BLaER1 treated with 17β-estradiol and CSF1 and Interleukin-3, amounts not matched to agents 10 nM and 100 nM (cell line): Measurements from ENCODE around the gene ZDHHC16.

Source experiments
- H3K27ac ChIP-seq, 11 experiments: shearing (Covaris generic); formaldehyde crosslinking; 2 replicates each; pipeline ENCODE4 v1.8.1; 2022
- H3K27me3 ChIP-seq, 11 experiments: shearing (Covaris generic); formaldehyde crosslinking; 2 replicates each; pipeline ENCODE4 v1.8.1; 2022
- H3K36me3 ChIP-seq, 11 experiments: shearing (Covaris generic); formaldehyde crosslinking; 2 replicates each; pipeline ENCODE4 v1.8.1; 2022
- H3K4me1 ChIP-seq, 10 experiments: shearing (Covaris generic); formaldehyde crosslinking; 2 replicates each; pipeline ENCODE4 v1.8.1; 2022
- H3K4me2 ChIP-seq, 11 experiments: shearing (Covaris generic); formaldehyde crosslinking; 2 replicates each; pipeline ENCODE4 v1.8.1; 2022
- H3K4me3 ChIP-seq, 10 experiments: shearing (Covaris generic); formaldehyde crosslinking; 2 replicates each; pipeline ENCODE4 v1.8.1; 2022
- H3K9ac ChIP-seq, 11 experiments: shearing (Covaris generic); formaldehyde crosslinking; 2 replicates each; pipeline ENCODE4 v1.8.1; 2022
- H3K9me3 ChIP-seq, 11 experiments: shearing (Covaris generic); formaldehyde crosslinking; replicated peaks in 1 of 11; 2 replicates each; pipeline ENCODE4 v1.8.1; 2022
- H4K20me1 ChIP-seq, 11 experiments: shearing (Covaris generic); formaldehyde crosslinking; 2 replicates each; pipeline ENCODE4 v1.8.1; 2022
- Cebpa-rat ChIP-seq, 11 experiments: shearing (Covaris generic); IDR thresholded peaks; 2 replicates each; pipeline ENCODE4 v1.8.1; 2022

ZDHHC16 gene

GRCh38 chr10:97445357-97445721 lies 636 bp upstream of the ZDHHC16 start:
- peaks cover under 1 to 44% (median 31%) of the 10 kb centered on the region in 11 experiments; a peak in 17 of 22 replicates for H4K20me1 ChIP-seq
- no peaks in the 10 kb centered on the region for H3K9me3 ChIP-seq
- no peaks in the 10 kb centered on the region for H3K27me3 ChIP-seq
- peak overlapping the region; percentile 72 to 98 (median 82) for H3K4me3 ChIP-seq
- peak overlapping the region; percentile 23 to 90 (median 84); a peak in 21 of 22 replicates for H3K27ac ChIP-seq
- H3K4me2 ChIP-seq: peak overlapping the region; percentile 78 to 98 (median 91)
- H3K9ac ChIP-seq: peak overlapping the region; percentile 74 to 94 (median 88)
- peaks cover 27 to 60% (median 43%) of the 10 kb centered on the region in 11 experiments for H3K36me3 ChIP-seq
- no peak for TF ChIP-seq Cebpa-rat (IDR thresholded peaks at IDR 0.05)
- peaks cover 30 to 47% (median 39%) of the 10 kb centered on the region in 10 experiments for H3K4me1 ChIP-seq

- H3K36me3 ChIP-seq: peaks cover 56 to 78% (median 59%) of the 10 kb centered on the region in 11 experiments
- H3K27ac ChIP-seq: no peak overlapping the region
- no peak overlapping the region; a peak in 1 of 22 replicates for H3K4me2 ChIP-seq
- TF ChIP-seq Cebpa-rat (IDR thresholded peaks at IDR 0.05): no peak
- no peak overlapping the region for H3K4me3 ChIP-seq
- no peaks in the 10 kb centered on the region for H3K9me3 ChIP-seq
- H4K20me1 ChIP-seq: peaks cover 25 to 94% (median 84%) of the 10 kb centered on the region in 11 experiments; a peak in 21 of 22 replicates
- H3K4me1 ChIP-seq: peaks cover 20 to 37% (median 24%) of the 10 kb centered on the region in 10 experiments
- no peak overlapping the region for H3K9ac ChIP-seq
- no peaks in the 10 kb centered on the region for H3K27me3 ChIP-seq
These were observed 4.9 kb downstream of the ZDHHC16 start for GRCh38 chr10:97450828-97451227.

GRCh38 chr10:97451605-97452004 lies 5.6 kb downstream of the ZDHHC16 start:
- H3K27me3 ChIP-seq: no peaks in the 10 kb centered on the region
- peaks cover 24 to 98% (median 87%) of the 10 kb centered on the region in 11 experiments; a peak in 21 of 22 replicates for H4K20me1 ChIP-seq
- H3K4me3 ChIP-seq: no peak overlapping the region
- TF ChIP-seq Cebpa-rat (IDR thresholded peaks at IDR 0.05): no peak
- no peak overlapping the region for H3K27ac ChIP-seq
- H3K9ac ChIP-seq: no peak overlapping the region
- H3K36me3 ChIP-seq: peaks cover 64 to 86% (median 66%) of the 10 kb centered on the region in 11 experiments
- H3K9me3 ChIP-seq: no peaks in the 10 kb centered on the region
- peaks cover 18 to 37% (median 22%) of the 10 kb centered on the region in 10 experiments for H3K4me1 ChIP-seq
- H3K4me2 ChIP-seq: no peak overlapping the region

GRCh38 chr10:97452352-97452751 lies 6.4 kb downstream of the ZDHHC16 start:
- H3K36me3 ChIP-seq: peaks cover 72 to 91% (median 74%) of the 10 kb centered on the region in 11 experiments
- H4K20me1 ChIP-seq: peaks cover 18 to 96% (median 84%) of the 10 kb centered on the region in 11 experiments; a peak in 21 of 22 replicates
- H3K4me3 ChIP-seq: no peak overlapping the region
- no peak overlapping the region for H3K4me2 ChIP-seq
- H3K4me1 ChIP-seq: peaks cover 11 to 30% (median 14%) of the 10 kb centered on the region in 10 experiments
- H3K27ac ChIP-seq: no peak overlapping the region
- no peak overlapping the region for H3K9ac ChIP-seq
- TF ChIP-seq Cebpa-rat (IDR thresholded peaks at IDR 0.05): no peak
- no peaks in the 10 kb centered on the region for H3K27me3 ChIP-seq
- H3K9me3 ChIP-seq: no peaks in the 10 kb centered on the region

GRCh38 chr10:97454330-97455036 lies 8.5 kb downstream of the ZDHHC16 start:
- TF ChIP-seq Cebpa-rat (IDR thresholded peaks at IDR 0.05): no peak
- Histone ChIP-seq H3K9ac (peak overlapping the region in 5 of 11 experiments; percentile 0 to 25 (median 9); a peak in 3 of 22 replicates), H3K9me3 (no peaks in the 10 kb centered on the region), H3K4me2 (no peak overlapping the region), H3K27ac (no peak overlapping the region; a peak in 1 of 22 replicates), H3K4me1 (peaks cover 0 to 11% (median 0%) of the 10 kb centered on the region in 10 experiments; a peak in 5 of 20 replicates), H4K20me1 (peaks cover 17 to 89% (median 65%) of the 10 kb centered on the region in 11 experiments; a peak in 21 of 22 replicates), H3K27me3 (no peaks in the 10 kb centered on the region), H3K36me3 (peaks cover 93 to 97% (median 95%) of the 10 kb centered on the region in 11 experiments), H3K4me3 (no peak overlapping the region)

- Histone ChIP-seq H3K27ac (no peak overlapping the region), H3K4me1 (peaks cover 0 to 8% (median 0%) of the 10 kb centered on the region in 10 experiments; a peak in 2 of 20 replicates), H3K4me3 (no peak overlapping the region), H3K9ac (peak overlapping the region in 1 of 11 experiments; percentile 25; a peak in 1 of 22 replicates), H4K20me1 (peaks cover 11 to 87% (median 60%) of the 10 kb centered on the region in 11 experiments; a peak in 21 of 22 replicates), H3K27me3 (no peaks in the 10 kb centered on the region), H3K9me3 (no peaks in the 10 kb centered on the region), H3K36me3 (peaks cover 99 to 100% (median 100%) of the 10 kb centered on the region in 11 experiments), H3K4me2 (no peak overlapping the region)
- TF ChIP-seq Cebpa-rat (IDR thresholded peaks at IDR 0.05): no peak
These were observed 10.2 kb downstream of the ZDHHC16 start for GRCh38 chr10:97456034-97456685.

- Histone ChIP-seq H3K9ac (no peak overlapping the region; a peak in 1 of 22 replicates), H3K27ac (no peak overlapping the region), H4K20me1 (peaks cover 9 to 82% (median 55%) of the 10 kb centered on the region in 11 experiments; a peak in 21 of 22 replicates), H3K4me2 (no peak overlapping the region), H3K4me1 (peaks cover 0 to 8% (median 0%) of the 10 kb centered on the region in 10 experiments; a peak in 2 of 20 replicates), H3K4me3 (no peak overlapping the region), H3K27me3 (no peaks in the 10 kb centered on the region), H3K36me3 (peaks cover 99 to 100% (median 100%) of the 10 kb centered on the region in 11 experiments), H3K9me3 (no peaks in the 10 kb centered on the region)
- no peak for TF ChIP-seq Cebpa-rat (IDR thresholded peaks at IDR 0.05)
These were observed 10.7 kb downstream of the ZDHHC16 start for GRCh38 chr10:97456686-97457065.

GRCh38 chr10:97459111-97459510 lies 13.1 kb downstream of the ZDHHC16 start:
- Histone ChIP-seq H3K36me3 (peaks cover 98 to 100% (median 100%) of the 10 kb centered on the region in 11 experiments), H3K9ac (0 out of 22 replicates have a peak overlapping the region, but pooled peaks of 1 of the 11 experiments have one; percentile 7), H3K27me3 (no peaks in the 10 kb centered on the region), H3K4me1 (peaks cover 0 to 7% (median 0%) of the 10 kb centered on the region in 10 experiments; a peak in 2 of 20 replicates), H3K4me3 (no peak overlapping the region), H3K9me3 (no peaks in the 10 kb centered on the region), H4K20me1 (peaks cover 0 to 70% (median 36%) of the 10 kb centered on the region in 11 experiments; a peak in 18 of 22 replicates), H3K4me2 (no peak overlapping the region), H3K27ac (no peak overlapping the region)
- no peak for TF ChIP-seq Cebpa-rat (IDR thresholded peaks at IDR 0.05)

GRCh38 chr10:97459933-97460332 lies 14.0 kb downstream of the ZDHHC16 start:
- H3K9me3 ChIP-seq: no peaks in the 10 kb centered on the region
- H3K27ac ChIP-seq: no peak overlapping the region
- H3K4me2 ChIP-seq: no peak overlapping the region
- 0 out of 22 replicates have a peak overlapping the region, but pooled peaks of 1 of the 11 experiments have one; percentile 7 for H3K9ac ChIP-seq
- H3K4me3 ChIP-seq: no peak overlapping the region
- peaks cover 97 to 100% (median 100%) of the 10 kb centered on the region in 11 experiments for H3K36me3 ChIP-seq
- no peak for TF ChIP-seq Cebpa-rat (IDR thresholded peaks at IDR 0.05)
- peaks cover 0 to 7% (median 0%) of the 10 kb centered on the region in 10 experiments; a peak in 1 of 20 replicates for H3K4me1 ChIP-seq
- peaks cover 0 to 70% (median 35%) of the 10 kb centered on the region in 11 experiments; a peak in 17 of 22 replicates for H4K20me1 ChIP-seq
- H3K27me3 ChIP-seq: no peaks in the 10 kb centered on the region
